Endothelial cell (in vitro differentiated cells): ENCODE data around the gene FGR. TPM values are rescaled to one million over a fixed set of nuclear protein-coding genes. Genes with fewer than 3 reads are reported as not detected.
"Not testable (repeated sequence)": the region's sequence is repeated elsewhere in the genome, so short reads cannot be mapped to it uniquely, and the experiment has no call there.

Experiments used
- DNase-seq: peaks from one replicate; pipeline ENCODE4 v3.0.0; 2021; ENCODE audit warnings: low spot score
- H3K27ac Mint-ChIP-seq: one replicate; pipeline ENCODE4 v1.8.0; 2021; ENCODE audit warnings: mixed read lengths, inconsistent platforms; ENCODE audit not compliant: unreplicated experiment
- H3K27me3 Mint-ChIP-seq: one replicate; pipeline ENCODE4 v1.8.0; 2021; ENCODE audit warnings: mild to moderate bottlenecking, moderate library complexity, mixed read lengths, inconsistent platforms; ENCODE audit not compliant: unreplicated experiment
- H3K36me3 Mint-ChIP-seq: one replicate; pipeline ENCODE4 v1.8.0; 2021; ENCODE audit warnings: mild to moderate bottlenecking, low read depth, mixed read lengths, inconsistent platforms; ENCODE audit not compliant: unreplicated experiment
- H3K4me1 Mint-ChIP-seq: one replicate; pipeline ENCODE4 v1.8.0; 2021; ENCODE audit warnings: mild to moderate bottlenecking, mixed read lengths, inconsistent platforms; ENCODE audit not compliant: unreplicated experiment
- H3K4me3 Mint-ChIP-seq: one replicate; pipeline ENCODE4 v1.8.0; 2021; ENCODE audit warnings: mild to moderate bottlenecking, mixed read lengths, inconsistent platforms; ENCODE audit not compliant: unreplicated experiment
- H3K9me3 Mint-ChIP-seq: one replicate; pipeline ENCODE4 v1.8.0; 2021; ENCODE audit warnings: mixed read lengths, inconsistent platforms; ENCODE audit not compliant: unreplicated experiment
- total RNA-seq: library from RNA; stranded (reverse); fragmentation: NEBNext Ultra II Directional; extraction: Animal tissue kit (Norgen Biotek cat#: 25700); gene quantifications from one replicate; pipeline ENCODE4 v1.2.1, GENCODE V29; 2021; ENCODE audit not compliant: unreplicated experiment
- TF ChIP-seq, protein P1 (sequence below): fragments of 200-600 bp; sonication (generic); IDR thresholded peaks from one replicate; pipeline ENCODE4 v1.5.0; 2021; ENCODE audit warnings: antibody characterized with exemption; ENCODE audit not compliant: unreplicated experiment

The FGR gene
- total RNA-seq, 1 donor from 2014 or later: 0.46 TPM

DNA sequence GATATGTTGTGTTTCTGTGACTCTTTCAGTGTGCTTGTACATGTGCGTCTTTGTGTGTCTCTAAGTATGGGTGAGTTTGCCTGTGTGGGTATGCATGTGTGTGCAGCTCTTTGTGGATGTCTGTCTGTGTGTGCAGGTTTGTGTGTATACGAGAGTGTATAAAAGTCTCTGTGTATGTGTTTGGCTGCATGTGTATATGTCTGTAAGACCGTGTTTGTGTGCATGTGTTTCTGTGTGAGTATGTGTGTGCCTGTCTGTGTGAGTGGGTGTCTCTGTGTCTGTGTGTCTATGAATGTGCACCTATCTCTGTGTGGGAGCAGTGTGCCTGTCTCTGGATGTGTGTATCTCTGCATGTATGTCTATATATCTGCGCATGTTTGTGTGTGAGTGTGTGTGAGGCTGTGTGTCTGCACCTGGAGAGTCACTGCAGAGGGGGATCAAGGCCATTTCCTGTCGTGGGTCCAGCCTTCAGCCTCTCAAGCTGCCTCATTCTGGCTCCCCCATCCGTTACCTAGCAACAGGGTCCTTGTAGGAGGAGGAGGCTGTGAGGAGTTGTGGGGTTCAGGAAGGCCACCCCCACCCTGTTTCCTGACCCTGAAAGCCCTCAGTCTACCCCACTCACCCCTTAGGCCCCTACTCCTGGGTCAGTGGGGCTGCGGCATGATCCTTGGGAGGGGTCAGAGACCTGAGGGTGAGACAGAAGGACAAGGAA is 10.4 kb downstream of the FGR start:
- H3K4me3 Mint-ChIP-seq: no peak overlapping the region
- H3K4me1 Mint-ChIP-seq: peaks cover 10% of the 10 kb centered on the region
- DNase-seq: no peak
- H3K27me3 Mint-ChIP-seq: peaks cover 3% of the 10 kb centered on the region
- H3K27ac Mint-ChIP-seq: no peak overlapping the region
- H3K36me3 Mint-ChIP-seq: peaks cover 3% of the 10 kb centered on the region
- TF ChIP-seq, protein P1, sequence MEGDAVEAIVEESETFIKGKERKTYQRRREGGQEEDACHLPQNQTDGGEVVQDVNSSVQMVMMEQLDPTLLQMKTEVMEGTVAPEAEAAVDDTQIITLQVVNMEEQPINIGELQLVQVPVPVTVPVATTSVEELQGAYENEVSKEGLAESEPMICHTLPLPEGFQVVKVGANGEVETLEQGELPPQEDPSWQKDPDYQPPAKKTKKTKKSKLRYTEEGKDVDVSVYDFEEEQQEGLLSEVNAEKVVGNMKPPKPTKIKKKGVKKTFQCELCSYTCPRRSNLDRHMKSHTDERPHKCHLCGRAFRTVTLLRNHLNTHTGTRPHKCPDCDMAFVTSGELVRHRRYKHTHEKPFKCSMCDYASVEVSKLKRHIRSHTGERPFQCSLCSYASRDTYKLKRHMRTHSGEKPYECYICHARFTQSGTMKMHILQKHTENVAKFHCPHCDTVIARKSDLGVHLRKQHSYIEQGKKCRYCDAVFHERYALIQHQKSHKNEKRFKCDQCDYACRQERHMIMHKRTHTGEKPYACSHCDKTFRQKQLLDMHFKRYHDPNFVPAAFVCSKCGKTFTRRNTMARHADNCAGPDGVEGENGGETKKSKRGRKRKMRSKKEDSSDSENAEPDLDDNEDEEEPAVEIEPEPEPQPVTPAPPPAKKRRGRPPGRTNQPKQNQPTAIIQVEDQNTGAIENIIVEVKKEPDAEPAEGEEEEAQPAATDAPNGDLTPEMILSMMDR: no peak
- no peaks in the 10 kb centered on the region for H3K9me3 Mint-ChIP-seq

DNA sequence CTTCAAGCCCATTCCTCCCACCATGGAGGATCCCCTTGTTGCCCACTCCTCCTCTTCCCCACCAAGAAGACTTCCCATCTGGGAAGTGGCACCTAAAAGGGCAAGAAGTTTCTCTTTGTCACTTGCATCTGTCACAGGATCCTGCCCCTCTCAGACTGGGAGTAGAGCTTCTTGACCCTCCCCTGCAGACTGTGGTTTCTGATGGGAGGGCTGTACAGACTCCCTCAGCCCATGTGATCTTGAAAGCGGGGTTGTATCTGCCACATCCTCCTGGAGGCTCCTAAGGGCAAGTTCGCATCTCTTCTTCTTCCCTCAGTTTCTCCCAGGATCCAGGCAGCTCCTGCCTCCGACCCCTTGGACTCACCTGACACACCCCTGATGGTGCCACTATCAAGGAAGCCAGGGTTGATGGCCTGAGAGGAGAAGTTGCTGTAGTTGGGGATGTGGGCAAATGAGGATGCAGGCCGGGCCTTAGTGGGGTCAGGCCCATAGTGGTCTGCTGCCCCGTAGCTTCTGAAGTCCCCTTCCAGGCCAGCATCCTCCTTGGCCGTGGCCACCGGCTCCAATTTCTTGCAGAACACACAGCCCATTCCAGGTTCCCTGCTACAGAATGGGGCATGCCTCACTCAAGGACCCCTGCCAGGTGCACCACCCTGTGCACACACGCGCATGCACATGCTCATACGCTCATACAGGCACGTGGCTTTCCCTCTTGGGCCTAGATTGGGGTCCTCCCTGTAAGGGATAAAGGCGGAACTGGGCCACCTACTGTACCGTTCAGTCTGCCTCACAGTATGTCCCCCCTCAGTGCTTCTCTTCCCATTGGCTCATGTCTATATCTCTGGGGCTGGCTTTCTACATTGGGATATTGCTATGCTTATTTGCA is 11.4 kb downstream of the FGR start:
- DNase-seq: no peak
- TF ChIP-seq, protein P1: no peak
- Mint-ChIP-seq H3K4me1 (peaks cover 4% of the 10 kb centered on the region), H3K27ac (no peak overlapping the region), H3K27me3 (peaks cover 5% of the 10 kb centered on the region), H3K9me3 (no peaks in the 10 kb centered on the region), H3K4me3 (no peak overlapping the region), H3K36me3 (peaks cover 3% of the 10 kb centered on the region)

DNA sequence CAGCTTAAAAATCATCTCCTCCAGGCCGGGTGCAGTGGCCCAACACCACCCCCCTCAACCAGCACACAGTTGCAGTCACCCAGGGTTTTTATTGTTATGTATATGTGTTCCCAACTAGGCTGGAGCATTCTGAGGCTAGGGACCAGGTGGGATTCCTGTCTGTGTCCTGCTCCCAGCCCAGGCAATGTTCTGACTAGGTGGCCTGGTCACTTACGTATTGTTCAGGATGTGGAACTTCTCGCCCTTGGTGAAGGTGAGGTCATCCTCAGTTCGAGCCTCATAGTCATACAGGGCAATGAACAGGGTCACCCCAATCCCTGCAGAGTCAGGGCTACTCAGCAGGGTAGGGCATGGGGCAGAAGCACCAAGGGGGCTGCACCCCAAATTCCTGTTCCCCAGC is 12.2 kb downstream of the FGR start:
- DNase-seq: no peak
- Mint-ChIP-seq H3K36me3 (peaks cover 3% of the 10 kb centered on the region), H3K4me1 (peaks cover 3% of the 10 kb centered on the region), H3K27me3 (peaks cover 6% of the 10 kb centered on the region), H3K4me3 (no peak overlapping the region), H3K27ac (no peak overlapping the region), H3K9me3 (no peaks in the 10 kb centered on the region)
- TF ChIP-seq, protein P1: no peak

DNA sequence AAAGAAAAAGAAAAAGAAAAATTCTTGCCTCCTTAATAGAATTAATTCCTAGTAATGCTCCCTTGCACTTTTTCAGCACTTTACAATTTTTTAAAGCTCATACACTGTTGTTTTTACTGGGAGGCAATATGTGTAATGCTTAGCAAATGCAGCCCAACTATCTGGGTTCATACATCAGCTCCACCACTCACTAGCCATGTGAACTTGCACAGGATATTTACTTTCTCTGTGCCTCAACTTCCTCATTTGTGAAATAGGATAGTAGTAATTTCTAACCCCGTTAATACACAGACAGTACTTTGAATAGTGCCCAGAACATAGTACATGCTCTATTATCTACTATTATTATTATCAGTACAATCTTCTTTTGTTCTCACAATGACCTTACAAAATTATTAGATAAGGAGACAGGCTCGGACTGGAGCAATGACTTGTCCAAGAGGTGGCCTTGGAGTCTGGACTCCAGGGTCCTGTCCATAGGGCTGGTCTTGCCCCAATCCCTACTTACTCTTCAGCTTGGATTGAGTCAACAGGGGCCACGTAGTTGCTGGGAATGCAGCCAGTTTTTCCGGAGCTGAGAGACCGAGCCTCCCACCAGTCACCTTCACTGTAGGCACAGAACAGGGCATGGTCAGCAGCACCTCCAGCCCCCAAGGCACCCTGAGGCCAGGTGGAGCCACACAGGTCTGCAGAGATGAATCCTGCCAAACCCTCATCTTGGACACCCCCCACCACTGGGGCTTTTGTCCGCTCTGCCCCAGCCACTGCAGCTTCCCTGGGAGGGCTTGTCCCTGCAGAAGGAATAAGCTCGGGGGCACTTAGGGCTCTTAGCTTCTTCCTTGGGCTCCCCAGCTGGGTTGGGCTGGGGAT is 13.7 kb downstream of the FGR start:
- no peaks in the 10 kb centered on the region for H3K9me3 Mint-ChIP-seq
- H3K4me1 Mint-ChIP-seq: peaks cover 3% of the 10 kb centered on the region
- no peak overlapping the region for H3K27ac Mint-ChIP-seq
- no peak for DNase-seq
- no peaks in the 10 kb centered on the region for H3K36me3 Mint-ChIP-seq
- TF ChIP-seq, protein P1: no peak
- peaks cover 7% of the 10 kb centered on the region for H3K27me3 Mint-ChIP-seq
- H3K4me3 Mint-ChIP-seq: no peak overlapping the region

DNA sequence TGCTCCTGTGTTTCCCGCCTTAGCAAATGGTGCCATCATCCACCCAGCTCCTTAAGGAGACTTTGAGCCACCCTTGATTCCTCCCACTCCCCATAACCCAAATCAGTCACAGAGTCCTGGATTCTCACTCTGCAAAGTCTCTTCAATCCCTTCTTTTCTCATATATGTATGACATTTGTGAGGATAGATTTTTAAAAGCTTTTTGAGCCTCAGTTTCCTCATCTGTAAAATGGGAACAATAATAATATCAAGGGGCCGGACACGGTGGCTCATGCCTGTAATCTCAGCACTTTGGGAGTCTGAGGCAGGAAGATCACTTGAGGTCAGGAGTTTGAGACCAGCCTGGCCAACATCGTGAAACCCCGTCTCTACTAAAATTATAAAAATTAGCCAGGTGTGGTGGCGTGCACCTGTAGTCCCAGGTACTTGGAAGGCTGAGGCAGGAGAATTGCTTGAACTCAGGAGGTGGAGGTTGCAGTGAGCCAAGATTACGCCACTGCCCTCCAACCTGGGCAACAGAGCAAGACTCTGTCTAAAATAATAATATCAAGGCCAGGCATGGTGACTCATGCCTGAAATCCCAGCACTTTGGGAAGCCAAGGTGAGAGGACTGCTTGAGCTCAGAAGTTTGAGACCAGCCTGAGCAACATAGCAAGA is 15.1 kb downstream of the FGR start:
- not testable (repeated sequence) for H3K4me1 Mint-ChIP-seq, H3K27ac Mint-ChIP-seq, DNase-seq, H3K9me3 Mint-ChIP-seq, H3K27me3 Mint-ChIP-seq, H3K36me3 Mint-ChIP-seq, H3K4me3 Mint-ChIP-seq
